ENCODE results near the gene UBXN1. TPM values are rescaled to one million over a fixed set of nuclear protein-coding genes. Genes with fewer than 3 reads are reported as not detected.

The UBXN1 gene
- polyA plus RNA-seq, 1 donor (not counting 4 experiments of a cell fraction or from before 2014, with no cell fraction given): 58.5 TPM

GRCh38 chr11:62645671-62645945 lies 33.3 kb downstream of the UBXN1 start:
- peak overlapping the region; percentile 88 for H3K27ac ChIP-seq (ENCODE audit: control insufficient read depth, insufficient read depth, low read length)
- no peaks in the 10 kb centered on the region for H3K27me3 ChIP-seq (ENCODE audit: control insufficient read depth, extremely low read depth, insufficient read depth, low read length)
- H3K36me3 ChIP-seq (ENCODE audit: control insufficient read depth in 2 of 2, extremely low read depth in 1 of 2, insufficient read depth in 2 of 2, low read length in 2 of 2): peaks cover 16 to 21% of the 10 kb centered on the region in 2 experiments
- DNase-seq (ENCODE audit: low read depth, low spot score) (no peak), FAIRE-seq (no peak)
- no peaks in the 10 kb centered on the region for H3K9me1 ChIP-seq (ENCODE audit: control insufficient read depth, extremely low read depth, insufficient read depth, low read length)
- no peaks in the 10 kb centered on the region for H4K20me1 ChIP-seq (ENCODE audit: control insufficient read depth, extremely low read depth, insufficient read depth, low read length)
- H3K4me1 ChIP-seq (ENCODE audit: control insufficient read depth, extremely low read depth, insufficient read depth, low read length): peaks cover 15% of the 10 kb centered on the region
- H3K9ac ChIP-seq (ENCODE audit: control insufficient read depth, extremely low read depth, insufficient read depth, low read length): peak overlapping the region; percentile 89
- peak overlapping the region; percentile 60 for H2AFZ ChIP-seq (ENCODE audit: control insufficient read depth, low read length)
- dilution Hi-C loops (cut with MboI; ENCODE audit: extremely low pct_ligation_motif_present, low sequenced_read_pairs): no loop called here
- TF ChIP-seq EZH2 (IDR thresholded peaks at IDR 0.05; ENCODE audit: low read length): no peak
- TF ChIP-seq, protein P1, sequence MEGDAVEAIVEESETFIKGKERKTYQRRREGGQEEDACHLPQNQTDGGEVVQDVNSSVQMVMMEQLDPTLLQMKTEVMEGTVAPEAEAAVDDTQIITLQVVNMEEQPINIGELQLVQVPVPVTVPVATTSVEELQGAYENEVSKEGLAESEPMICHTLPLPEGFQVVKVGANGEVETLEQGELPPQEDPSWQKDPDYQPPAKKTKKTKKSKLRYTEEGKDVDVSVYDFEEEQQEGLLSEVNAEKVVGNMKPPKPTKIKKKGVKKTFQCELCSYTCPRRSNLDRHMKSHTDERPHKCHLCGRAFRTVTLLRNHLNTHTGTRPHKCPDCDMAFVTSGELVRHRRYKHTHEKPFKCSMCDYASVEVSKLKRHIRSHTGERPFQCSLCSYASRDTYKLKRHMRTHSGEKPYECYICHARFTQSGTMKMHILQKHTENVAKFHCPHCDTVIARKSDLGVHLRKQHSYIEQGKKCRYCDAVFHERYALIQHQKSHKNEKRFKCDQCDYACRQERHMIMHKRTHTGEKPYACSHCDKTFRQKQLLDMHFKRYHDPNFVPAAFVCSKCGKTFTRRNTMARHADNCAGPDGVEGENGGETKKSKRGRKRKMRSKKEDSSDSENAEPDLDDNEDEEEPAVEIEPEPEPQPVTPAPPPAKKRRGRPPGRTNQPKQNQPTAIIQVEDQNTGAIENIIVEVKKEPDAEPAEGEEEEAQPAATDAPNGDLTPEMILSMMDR (optimal IDR thresholded peaks at IDR 0.05 in 1 of 3, IDR thresholded peaks at IDR 0.05 in 1 of 3, conservative IDR thresholded peaks at IDR 0.05 in 1 of 3; ENCODE audit: extremely low read depth in 1 of 3, insufficient read depth in 2 of 3, low read length in 3 of 3): no peak
- peak overlapping the region; percentile 87 to 90 (median 88) for H3K4me3 ChIP-seq (ENCODE audit: control insufficient read depth in 2 of 3, extremely low read depth in 1 of 3, insufficient read depth in 2 of 3, low read depth in 1 of 3, low read length in 3 of 3)
- no peaks in the 10 kb centered on the region for H3K9me3 ChIP-seq (ENCODE audit: control insufficient read depth, low read depth, low read length)
- H3K4me2 ChIP-seq (ENCODE audit: control insufficient read depth, extremely low read depth, insufficient read depth, low read depth, low read length): peak overlapping the region; percentile 93
- peaks cover 52% of the 10 kb centered on the region for H3K79me2 ChIP-seq (ENCODE audit: control insufficient read depth, insufficient read depth, low read length)

GRCh38 chr11:62644220-62644619 lies 34.7 kb downstream of the UBXN1 start:
- no peaks in the 10 kb centered on the region for H3K9me3 ChIP-seq (ENCODE audit: control insufficient read depth, low read depth, low read length)
- peaks cover 15% of the 10 kb centered on the region for H3K4me1 ChIP-seq (ENCODE audit: control insufficient read depth, extremely low read depth, insufficient read depth, low read length)
- peaks cover 52% of the 10 kb centered on the region for H3K79me2 ChIP-seq (ENCODE audit: control insufficient read depth, insufficient read depth, low read length)
- H3K9me1 ChIP-seq (ENCODE audit: control insufficient read depth, extremely low read depth, insufficient read depth, low read length): peaks cover 3% of the 10 kb centered on the region
- dilution Hi-C loops (cut with MboI; ENCODE audit: extremely low pct_ligation_motif_present, low sequenced_read_pairs): no loop called here
- H3K27ac ChIP-seq (ENCODE audit: control insufficient read depth, insufficient read depth, low read length): no peak overlapping the region
- H3K9ac ChIP-seq (ENCODE audit: control insufficient read depth, extremely low read depth, insufficient read depth, low read length): no peak overlapping the region
- H3K4me2 ChIP-seq (ENCODE audit: control insufficient read depth, extremely low read depth, insufficient read depth, low read depth, low read length): no peak overlapping the region
- H2AFZ ChIP-seq (ENCODE audit: control insufficient read depth, low read length): no peak overlapping the region
- FAIRE-seq (no peak), DNase-seq (ENCODE audit: low read depth, low spot score) (no peak)
- no peaks in the 10 kb centered on the region for H4K20me1 ChIP-seq (ENCODE audit: control insufficient read depth, extremely low read depth, insufficient read depth, low read length)
- H3K36me3 ChIP-seq (ENCODE audit: control insufficient read depth in 2 of 2, extremely low read depth in 1 of 2, insufficient read depth in 2 of 2, low read length in 2 of 2): peaks cover 13 to 17% of the 10 kb centered on the region in 2 experiments
- TF ChIP-seq, protein P1 (optimal IDR thresholded peaks at IDR 0.05 in 1 of 3, IDR thresholded peaks at IDR 0.05 in 1 of 3, conservative IDR thresholded peaks at IDR 0.05 in 1 of 3; ENCODE audit: extremely low read depth in 1 of 3, insufficient read depth in 2 of 3, low read length in 3 of 3): no peak
- no peak for TF ChIP-seq EZH2 (IDR thresholded peaks at IDR 0.05; ENCODE audit: low read length)
- H3K4me3 ChIP-seq (ENCODE audit: control insufficient read depth in 2 of 3, extremely low read depth in 1 of 3, insufficient read depth in 2 of 3, low read depth in 1 of 3, low read length in 3 of 3): no peak overlapping the region
- H3K27me3 ChIP-seq (ENCODE audit: control insufficient read depth, extremely low read depth, insufficient read depth, low read length): no peaks in the 10 kb centered on the region

All from keratinocyte (primary cell).